Sigmoid colon (tissue), 7 donors: ENCODE measurements around the gene RPL13A. TPM values are rescaled to one million over a fixed set of nuclear protein-coding genes. Genes with fewer than 3 reads are reported as not detected.

Experiments
- DNase-seq: peaks from one replicate; pipeline ENCODE4 v3.0.0-alpha.2; 2019
- H3K27ac ChIP-seq, 4 donors: fragments of 200-600 bp; sonication (generic); one replicate each; pipeline ENCODE4 v1.5.1; 2016 to 2019; ENCODE audit warnings: mild to moderate bottlenecking in 1 of 4
- H3K27me3 ChIP-seq, 3 donors: fragments of 200-600 bp; sonication (generic); one replicate each; pipeline ENCODE4 v1.5.1; 2019; ENCODE audit warnings: mild to moderate bottlenecking in 1 of 3
- H3K36me3 ChIP-seq, 4 donors: fragments of 200-600 bp; sonication (generic); one replicate each; pipeline ENCODE4 v1.5.1; 2016 to 2019
- H3K4me1 ChIP-seq, 4 donors: fragments of 200-600 bp; sonication (generic); one replicate each; pipeline ENCODE4 v1.5.1; 2017 to 2019
- H3K4me3 ChIP-seq, 4 donors: fragments of 200-600 bp; sonication (generic); one replicate each; pipeline ENCODE4 v1.5.1; 2017 to 2019; ENCODE audit warnings: mild to moderate bottlenecking in 2 of 4, moderate library complexity in 1 of 4
- H3K9me3 ChIP-seq, 4 donors: fragments of 200-600 bp in 3 of 4; sonication (generic) in 3 of 4; one replicate each; pipeline versions ENCODE4 v1.5.1 to v1.6.1; 2013 to 2019
- EP300 ChIP-seq, 4 donors: sonication (generic); formaldehyde crosslinking; IDR thresholded peaks; one replicate each; pipeline ENCODE4 v1.6.1; 2017; ENCODE audit warnings: antibody characterized with exemption in 4 of 4
- POLR2A ChIP-seq, 2 donors: fragments of 450-650 bp; IDR thresholded peaks; one replicate each; pipeline ENCODE4 v1.6.1; 2016; ENCODE audit warnings: antibody characterized with exemption in 2 of 2, mild to moderate bottlenecking in 2 of 2, moderate library complexity in 2 of 2
- POLR2AphosphoS5 ChIP-seq, 4 donors: sonication (generic); formaldehyde crosslinking; IDR thresholded peaks; one replicate each; pipeline ENCODE4 v1.6.1; 2017; ENCODE audit warnings: antibody characterized with exemption in 4 of 4
- WGBS, 2 donors: extraction: QIAGEN DNeasy Blood & Tissue Kit; methylation state at CpG; one replicate each; pipeline ENCODE4 v1.1.7; 2013; 5-methylcytosine and 5-hydroxymethylcytosine counted together
- intact Hi-C: fragments of 100-400 bp; cut with DNase I; formaldehyde crosslinking; loops from one replicate; pipeline ENCODE4 v1.15.1; 2023
- polyA plus RNA-seq, 3 donors: library from polyadenylated mRNA; stranded (reverse); fragments of 200-250 nt; gene quantifications; one replicate each; pipeline ENCODE4 v1.2.3, GENCODE V29; 2013
- total RNA-seq, 4 donors: library from RNA; depleted of rRNA; stranded (reverse); fragments of >200 nt; gene quantifications; one replicate each; pipeline ENCODE4 v1.1.0, GENCODE V29; 2016
- TF ChIP-seq, protein P1 (sequence below), 4 experiments: fragments of 450-650 bp in 3 of 4; fragments of 200-600 bp in 1 of 4; IDR thresholded peaks; one replicate each; pipeline ENCODE4 v1.5.1; 2016 to 2019; ENCODE audit warnings: antibody characterized with exemption in 4 of 4, mild to moderate bottlenecking in 3 of 4, moderate library complexity in 2 of 4
- donor health status: healthy with polysubstance abuse.
- donor health status: Bipolar disorder and iron deficiency.
- donor health status: healthy.

Gene RPL13A
- total and polyA plus RNA-seq, 7 donors, result 2,552 to 6,094 (median 4,207) TPM

DNA sequence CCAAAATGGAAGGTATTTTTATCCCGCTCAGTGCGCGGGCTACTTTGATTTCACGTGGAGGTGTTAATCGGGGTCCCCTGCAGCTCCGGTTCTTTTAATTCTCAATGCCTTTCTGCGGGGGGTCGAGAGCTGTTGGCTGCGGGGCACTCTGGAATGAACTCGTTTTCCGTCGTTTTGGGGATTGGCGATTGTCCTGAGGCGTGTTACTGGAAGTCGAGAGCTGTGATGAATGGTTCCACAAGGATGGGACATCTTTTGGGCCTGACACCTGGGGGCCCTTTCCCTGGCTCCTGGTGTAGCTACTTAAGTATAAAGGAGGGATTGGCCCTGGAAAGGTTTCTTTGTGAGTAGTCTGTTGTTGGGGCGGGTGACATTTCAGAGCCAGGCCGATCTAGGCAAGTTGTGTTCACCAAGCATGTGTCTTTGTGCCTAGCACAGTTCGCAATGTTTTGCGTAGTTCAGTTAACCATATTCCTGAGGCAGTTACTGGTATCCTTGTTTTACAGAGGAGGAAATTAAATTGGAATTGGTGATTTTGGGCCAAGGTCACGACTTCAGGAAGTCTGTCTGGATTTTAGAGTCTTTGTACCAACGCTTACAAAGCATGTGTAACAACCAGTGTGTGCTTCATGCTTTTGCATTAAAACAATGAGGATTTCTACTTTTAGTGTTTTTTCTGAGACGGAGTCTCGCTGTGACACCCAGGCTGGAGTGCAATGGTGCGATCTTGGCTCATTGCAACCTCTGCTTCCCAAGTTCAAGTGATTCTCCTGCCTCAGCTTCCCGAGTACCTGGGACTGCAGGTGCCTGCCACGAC lies 846 bp downstream of the RPL13A start:
- no peak for DNase-seq
- TF ChIP-seq POLR2A (IDR thresholded peaks at IDR 0.05), result no peak
- TF ChIP-seq, protein P1, sequence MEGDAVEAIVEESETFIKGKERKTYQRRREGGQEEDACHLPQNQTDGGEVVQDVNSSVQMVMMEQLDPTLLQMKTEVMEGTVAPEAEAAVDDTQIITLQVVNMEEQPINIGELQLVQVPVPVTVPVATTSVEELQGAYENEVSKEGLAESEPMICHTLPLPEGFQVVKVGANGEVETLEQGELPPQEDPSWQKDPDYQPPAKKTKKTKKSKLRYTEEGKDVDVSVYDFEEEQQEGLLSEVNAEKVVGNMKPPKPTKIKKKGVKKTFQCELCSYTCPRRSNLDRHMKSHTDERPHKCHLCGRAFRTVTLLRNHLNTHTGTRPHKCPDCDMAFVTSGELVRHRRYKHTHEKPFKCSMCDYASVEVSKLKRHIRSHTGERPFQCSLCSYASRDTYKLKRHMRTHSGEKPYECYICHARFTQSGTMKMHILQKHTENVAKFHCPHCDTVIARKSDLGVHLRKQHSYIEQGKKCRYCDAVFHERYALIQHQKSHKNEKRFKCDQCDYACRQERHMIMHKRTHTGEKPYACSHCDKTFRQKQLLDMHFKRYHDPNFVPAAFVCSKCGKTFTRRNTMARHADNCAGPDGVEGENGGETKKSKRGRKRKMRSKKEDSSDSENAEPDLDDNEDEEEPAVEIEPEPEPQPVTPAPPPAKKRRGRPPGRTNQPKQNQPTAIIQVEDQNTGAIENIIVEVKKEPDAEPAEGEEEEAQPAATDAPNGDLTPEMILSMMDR (IDR thresholded peaks at IDR 0.05), result no peak
- no peak for TF ChIP-seq POLR2AphosphoS5 (IDR thresholded peaks at IDR 0.05)
- no peak for TF ChIP-seq EP300 (IDR thresholded peaks at IDR 0.05)
- H3K9me3 ChIP-seq, result no peaks in the 10 kb centered on the region
- intact Hi-C loops, result no loop called here
- WGBS, 2 donors, result 0 to 1% methylated on average over 26 of the region's 26 CpGs
- H3K4me3 ChIP-seq, result peak overlapping the region; percentile 70 to 96 (median 92)
- H3K27ac ChIP-seq, result peak overlapping the region; percentile 89 to 94 (median 92)
- H3K36me3 ChIP-seq, result peaks cover 18 to 46% (median 33%) of the 10 kb centered on the region in 4 donors
- H3K4me1 ChIP-seq, result peaks cover 0 to 37% (median 27%) of the 10 kb centered on the region in 4 donors
- H3K27me3 ChIP-seq, result no peaks in the 10 kb centered on the region

DNA sequence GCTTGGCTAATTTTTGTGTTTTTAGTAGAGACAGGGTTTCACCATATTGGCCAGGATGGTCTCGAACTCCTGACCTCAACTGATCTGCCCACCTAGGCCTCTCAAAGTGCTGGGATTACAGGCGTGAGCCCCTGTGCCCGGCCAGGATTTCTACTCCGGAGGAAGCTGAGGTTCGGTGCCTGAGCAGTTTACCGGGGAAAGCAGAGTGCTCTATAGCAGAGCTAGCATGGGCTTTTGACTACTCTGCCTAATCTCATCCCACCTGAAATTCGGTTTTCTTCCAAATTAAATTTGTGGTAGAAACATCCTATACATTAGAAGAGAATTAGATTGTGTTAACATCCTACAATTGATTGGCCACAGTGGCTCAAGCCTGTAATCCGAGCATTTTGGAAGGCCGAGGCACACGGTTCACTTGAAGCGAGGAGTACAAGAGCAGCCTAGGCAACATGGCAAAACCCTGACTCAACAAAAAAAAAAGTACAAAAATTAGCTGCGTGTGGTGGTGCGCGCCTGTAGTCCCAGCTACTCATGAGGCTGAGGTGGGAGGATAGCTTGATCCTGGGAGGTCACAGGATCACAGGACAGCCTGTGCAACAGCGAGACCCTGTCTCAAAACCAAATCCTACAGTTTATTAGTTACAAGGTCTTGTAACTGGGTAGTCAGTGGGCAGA lies 1.6 kb downstream of the RPL13A start:
- H3K27me3 ChIP-seq, result no peaks in the 10 kb centered on the region
- no peaks in the 10 kb centered on the region for H3K9me3 ChIP-seq
- H3K36me3 ChIP-seq, result peaks cover 18 to 46% (median 33%) of the 10 kb centered on the region in 4 donors
- H3K27ac ChIP-seq, result peak overlapping the region; percentile 89 to 94 (median 92)
- intact Hi-C loops, result no loop called here
- H3K4me3 ChIP-seq, result peak overlapping the region; percentile 70 to 96 (median 92)
- no peak for TF ChIP-seq POLR2A (IDR thresholded peaks at IDR 0.05)
- TF ChIP-seq POLR2AphosphoS5 (IDR thresholded peaks at IDR 0.05), result no peak
- TF ChIP-seq, protein P1 (IDR thresholded peaks at IDR 0.05), result no peak
- TF ChIP-seq EP300 (IDR thresholded peaks at IDR 0.05), result no peak
- peaks cover 0 to 37% (median 27%) of the 10 kb centered on the region in 4 donors for H3K4me1 ChIP-seq
- 5 to 20% methylated on average over 15 of the region's 15 CpGs for whole genome bisulfite sequencing, 2 donors
- DNase-seq, result no peak

DNA sequence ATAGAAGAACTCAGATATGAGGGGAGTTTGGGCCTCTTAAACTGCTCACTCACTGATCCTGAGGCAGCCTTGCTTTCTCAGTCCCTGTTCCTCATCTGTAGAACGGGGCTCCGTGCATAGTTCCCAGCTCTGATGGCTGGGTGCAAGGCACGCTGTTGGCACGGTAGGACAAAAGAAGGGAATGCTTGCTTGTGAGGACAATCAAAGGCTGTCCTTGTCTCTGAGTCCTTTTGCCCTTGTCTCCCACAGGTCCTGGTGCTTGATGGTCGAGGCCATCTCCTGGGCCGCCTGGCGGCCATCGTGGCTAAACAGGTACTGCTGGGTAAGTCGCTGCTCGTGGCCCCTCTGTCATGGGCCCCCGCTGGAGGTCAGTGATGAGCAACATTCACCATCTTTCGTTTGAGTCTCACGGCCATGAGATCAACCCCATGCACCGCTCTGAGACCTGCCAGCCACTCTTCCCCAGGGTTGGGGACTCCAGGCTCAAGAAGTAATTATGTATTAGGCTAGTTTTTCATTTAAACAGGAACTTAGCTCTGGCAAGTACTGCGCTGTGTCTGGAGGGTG lies 2.3 kb downstream of the RPL13A start:
- Histone ChIP-seq H3K4me3 (peak overlapping the region in 3 of 4 donors; percentile 70 to 96 (median 88)), H3K27me3 (no peaks in the 10 kb centered on the region), H3K36me3 (peaks cover 18 to 41% (median 33%) of the 10 kb centered on the region in 4 donors), H3K27ac (peak overlapping the region; percentile 89 to 94 (median 92)), H3K4me1 (peaks cover 0 to 37% (median 27%) of the 10 kb centered on the region in 4 donors), H3K9me3 (no peaks in the 10 kb centered on the region)
- DNase-seq, result no peak
- intact Hi-C loops, result no loop called here
- WGBS, 2 donors, result 31 to 63% methylated on average over 15 of the region's 15 CpGs
- TF ChIP-seq, protein P1 (IDR thresholded peaks at IDR 0.05), result no peak
- TF ChIP-seq POLR2AphosphoS5 (IDR thresholded peaks at IDR 0.05), result no peak
- no peak for TF ChIP-seq EP300 (IDR thresholded peaks at IDR 0.05)
- TF ChIP-seq POLR2A (IDR thresholded peaks at IDR 0.05), result no peak

DNA sequence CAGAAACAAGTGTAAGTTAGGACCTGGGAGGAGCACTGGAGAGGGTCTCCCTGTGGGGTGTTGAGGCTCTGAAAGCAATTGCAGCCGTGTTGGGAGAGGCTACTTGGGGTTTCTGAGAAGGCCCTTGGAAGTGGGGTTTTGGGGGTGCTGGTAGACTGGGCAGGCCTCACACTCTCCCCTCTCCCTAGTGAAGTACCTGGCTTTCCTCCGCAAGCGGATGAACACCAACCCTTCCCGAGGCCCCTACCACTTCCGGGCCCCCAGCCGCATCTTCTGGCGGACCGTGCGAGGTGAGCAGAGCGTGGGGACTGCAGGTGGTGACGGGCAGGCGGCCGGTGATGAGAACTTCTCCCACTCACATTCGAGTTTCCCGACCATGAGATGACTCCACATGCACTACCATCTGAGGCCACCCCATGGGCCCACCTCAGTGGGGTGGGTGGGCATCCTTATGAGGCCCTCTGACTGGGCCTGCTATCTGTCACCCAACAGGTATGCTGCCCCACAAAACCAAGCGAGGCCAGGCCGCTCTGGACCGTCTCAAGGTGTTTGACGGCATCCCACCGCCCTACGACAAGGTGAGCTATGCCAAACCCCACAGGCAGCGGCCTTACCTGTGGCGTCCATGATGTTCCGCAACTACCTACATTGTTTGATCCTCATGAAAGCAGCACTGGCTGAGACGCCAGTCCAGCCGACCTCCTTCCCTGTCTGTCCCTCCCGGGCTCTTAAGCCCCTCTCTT lies 3.0 kb downstream of the RPL13A start:
- Histone ChIP-seq H3K36me3 (peaks cover 18 to 41% (median 33%) of the 10 kb centered on the region in 4 donors), H3K27ac (peak overlapping the region in 3 of 4 donors; percentile 89 to 94 (median 93)), H3K27me3 (no peaks in the 10 kb centered on the region), H3K4me3 (no peak overlapping the region), H3K9me3 (no peaks in the 10 kb centered on the region), H3K4me1 (peaks cover 0 to 41% (median 31%) of the 10 kb centered on the region in 4 donors)
- intact Hi-C loops, result no loop called here
- no peak for TF ChIP-seq POLR2AphosphoS5 (IDR thresholded peaks at IDR 0.05)
- TF ChIP-seq, protein P1 (IDR thresholded peaks at IDR 0.05), result no peak
- TF ChIP-seq EP300 (IDR thresholded peaks at IDR 0.05), result no peak
- TF ChIP-seq POLR2A (IDR thresholded peaks at IDR 0.05), result no peak
- 78 to 89% methylated on average over 27 of the region's 27 CpGs for WGBS, 2 donors
- no peak for DNase-seq
